ENCODE measurements around the gene CCDC40. TPM values are rescaled to one million over a fixed set of nuclear protein-coding genes. Genes with fewer than 3 reads are reported as not detected.
A peak's percentile ranks its signal among the peaks of the same experiment; 100 is the strongest.

Gene CCDC40
- total and polyA plus RNA-seq, 9 of the 15 experiments (the other 6 are each of a cell fraction or from before 2014, with no cell fraction given) = 0.07 to 0.33 TPM; not detected in 7

GRCh38 chr17:80101011-80101945 is 64.8 kb downstream of the CCDC40 start, which contains the start of gene GAA (continued):
- no peak for TF ChIP-seq CLOCK (CRISPR knock-in tag; IDR thresholded peaks at IDR 0.05; ENCODE audit: borderline replicate concordance)
- TF ChIP-seq NR1H2 (CRISPR knock-in tag; IDR thresholded peaks at IDR 0.05) = no peak
- no peak for TF ChIP-seq KLF16 (IDR thresholded peaks at IDR 0.05)
- no peak for TF ChIP-seq NFATC3 (IDR thresholded peaks at IDR 0.05)
- no peak for TF ChIP-seq RBM25 (IDR thresholded peaks at IDR 0.05; ENCODE audit: low read depth, low read length, severe bottlenecking)
- no peak for TF ChIP-seq HIVEP1 (CRISPR knock-in tag; IDR thresholded peaks at IDR 0.05)
- no peak for TF ChIP-seq KLF10 (CRISPR knock-in tag; IDR thresholded peaks at IDR 0.05)
- no peak for TF ChIP-seq FOXJ3 (CRISPR knock-in tag; IDR thresholded peaks at IDR 0.05)
- peak; percentile 84; the same call in 1 of the 2 replicates for TF ChIP-seq E2F3 (CRISPR knock-in tag; IDR thresholded peaks at IDR 0.05)
- TF ChIP-seq ZNF165 (CRISPR knock-in tag; IDR thresholded peaks at IDR 0.05; ENCODE audit: borderline replicate concordance) = no peak
- no peak for TF ChIP-seq KLF6 (CRISPR knock-in tag; IDR thresholded peaks at IDR 0.05; ENCODE audit: borderline replicate concordance)
- no peak for TF ChIP-seq BCL6 (CRISPR knock-in tag; IDR thresholded peaks at IDR 0.05)
- TF ChIP-seq ILK (tag; IDR thresholded peaks at IDR 0.05; ENCODE audit: borderline replicate concordance, low read depth) = no peak
- TF ChIP-seq SNRNP70 (optimal IDR thresholded peaks at IDR 0.05; ENCODE audit: low read depth, low read length) = no peak
- TF ChIP-seq SMAD4 (CRISPR knock-in tag; conservative IDR thresholded peaks at IDR 0.05) = peak; percentile 83
- TF ChIP-seq SFPQ (IDR thresholded peaks at IDR 0.05; ENCODE audit: low read depth, low read length) = no peak
- no peak for TF ChIP-seq NFRKB (IDR thresholded peaks at IDR 0.05; ENCODE audit: low read depth)
- no peak for TF ChIP-seq SMARCA4 (IDR thresholded peaks at IDR 0.05)
- no peak for TF ChIP-seq FOXJ2 (tag; IDR thresholded peaks at IDR 0.05)
- no peak for TF ChIP-seq CBX8 (IDR thresholded peaks at IDR 0.05; ENCODE audit: borderline replicate concordance, extremely low read depth, low read depth, low read length, poor library complexity, severe bottlenecking)
- no peak for TF ChIP-seq CC2D1A (IDR thresholded peaks at IDR 0.05)
- no peak for TF ChIP-seq SLC30A9 (CRISPR knock-in tag; IDR thresholded peaks at IDR 0.05)

Measured in K562 (cell line).